GM18870 (cell line): ENCODE measurements around the gene ZNF845.
A peak's percentile ranks its signal among the peaks of the same experiment; 100 is the strongest.
"Not testable (repeated sequence)": the region's sequence is repeated elsewhere in the genome, so short reads cannot be mapped to it uniquely, and the experiment has no call there.

Experiments
- ATAC-seq: cut with Tn5 transposase; IDR thresholded peaks from one replicate; pipeline ENCODE4 v1.9.1; 2021; ENCODE audit warnings: moderate library complexity; ENCODE audit not compliant: unreplicated experiment

The ZNF845 gene

GRCh38 chr19:53333463-53334449 is at the start of gene ZNF845:
ZNF845 (plus strand) TSS chr19:53333749; CDS start chr19:53341308, 7,559 bp downstream.
- peak; percentile 84 for ATAC-seq

- no peak for ATAC-seq
Measured at GRCh38 chr19:53285087-53285486, 48.5 kb upstream of the ZNF845 start.

- no peak for ATAC-seq
Measured at GRCh38 chr19:53290758-53291549, 42.6 kb upstream of the ZNF845 start.

- no peak for ATAC-seq
Measured at GRCh38 chr19:53294786-53295441, 38.6 kb upstream of the ZNF845 start.

- not testable (repeated sequence) for ATAC-seq
Measured at GRCh38 chr19:53301341-53301740, 32.2 kb upstream of the ZNF845 start.

- no peak for ATAC-seq
Measured at GRCh38 chr19:53308339-53308811, 25.2 kb upstream of the ZNF845 start.

- ATAC-seq, result no peak
Measured at GRCh38 chr19:53311044-53311443, 22.5 kb upstream of the ZNF845 start.

- ATAC-seq, result no peak
Measured at GRCh38 chr19:53311897-53312296, 21.7 kb upstream of the ZNF845 start.

GRCh38 chr19:53328967-53329366 is 4.6 kb upstream of the ZNF845 start:
- no peak for ATAC-seq

GRCh38 chr19:53332484-53332883 is 1.1 kb upstream of the ZNF845 start:
- ATAC-seq, result no peak

- ATAC-seq, result no peak
Measured at GRCh38 chr19:53333066-53333462, 485 bp upstream of the ZNF845 start.

GRCh38 chr19:53344403-53344802 is 10.9 kb downstream of the ZNF845 start:
- ATAC-seq, result not testable (repeated sequence)

- no peak for ATAC-seq
Measured at GRCh38 chr19:53355739-53356138, 22.2 kb downstream of the ZNF845 start.

- ATAC-seq, result no peak
Measured at GRCh38 chr19:53357821-53358581, 24.5 kb downstream of the ZNF845 start.

- ATAC-seq, result not testable (repeated sequence)
Measured at GRCh38 chr19:53360056-53360455, 26.5 kb downstream of the ZNF845 start.

- peak; percentile 73 for ATAC-seq
Measured at GRCh38 chr19:53365134-53365898, 31.8 kb downstream of the ZNF845 start, which contains the start of gene ZNF525. ZNF525 (plus strand) TSS chr19:53365705; CDS start chr19:53372282, 6,577 bp downstream.

- ATAC-seq, result peak; percentile 20
Measured at GRCh38 chr19:53365899-53366493, 32.4 kb downstream of the ZNF845 start.

- ATAC-seq, result no peak
Measured at GRCh38 chr19:53372196-53372595, 38.6 kb downstream of the ZNF845 start.

GRCh38 chr19:53374288-53374687 is 40.7 kb downstream of the ZNF845 start:
- no peak for ATAC-seq
